HG03060 (cell line): Measurements from ENCODE around the gene GPR37.

Source experiments
- ATAC-seq: cut with Tn5 transposase; IDR thresholded peaks from one replicate; pipeline ENCODE4 v1.9.1; 2021; ENCODE audit warnings: low read depth, moderate number of reproducible peaks; ENCODE audit not compliant: unreplicated experiment

The GPR37 gene

DNA sequence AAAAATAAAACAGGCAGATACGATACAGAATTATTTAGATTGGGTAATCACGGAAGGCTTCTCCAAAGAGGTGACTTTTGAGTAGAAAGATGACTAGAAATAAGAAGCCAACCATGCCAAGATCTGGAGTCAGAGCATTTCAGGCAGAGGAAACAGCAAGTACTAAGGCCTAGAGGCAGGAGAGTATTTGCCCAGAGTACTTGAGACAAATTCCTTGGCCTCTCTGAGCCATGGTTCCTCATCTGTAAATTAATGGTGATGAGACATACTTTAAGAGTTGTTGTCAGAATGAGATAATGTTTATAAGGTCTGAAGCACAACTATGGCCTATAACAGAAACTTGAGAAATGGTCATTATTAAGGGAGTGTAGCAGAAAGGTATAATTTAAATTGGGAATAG lies 15.8 kb upstream of the GPR37 start:
- ATAC-seq: no peak

DNA sequence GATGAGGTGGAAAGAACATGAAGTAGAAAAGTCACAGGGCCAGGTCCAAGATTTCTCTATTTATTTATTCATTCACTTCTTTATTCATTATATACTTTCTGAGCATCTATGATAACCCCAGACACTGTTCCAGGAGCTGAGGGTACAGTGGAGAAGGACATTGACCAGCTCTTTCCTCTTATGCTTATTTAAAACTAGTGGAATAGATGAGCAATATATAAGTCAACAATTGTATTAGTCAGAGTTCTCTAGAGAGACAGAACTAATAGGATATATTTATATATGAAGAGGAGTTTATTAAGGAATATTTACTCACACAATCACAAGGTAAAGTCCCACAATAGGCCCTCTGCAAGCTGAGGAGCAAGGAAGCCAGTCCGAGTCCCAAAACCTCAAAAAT lies 15.0 kb upstream of the GPR37 start:
- no peak for ATAC-seq

DNA sequence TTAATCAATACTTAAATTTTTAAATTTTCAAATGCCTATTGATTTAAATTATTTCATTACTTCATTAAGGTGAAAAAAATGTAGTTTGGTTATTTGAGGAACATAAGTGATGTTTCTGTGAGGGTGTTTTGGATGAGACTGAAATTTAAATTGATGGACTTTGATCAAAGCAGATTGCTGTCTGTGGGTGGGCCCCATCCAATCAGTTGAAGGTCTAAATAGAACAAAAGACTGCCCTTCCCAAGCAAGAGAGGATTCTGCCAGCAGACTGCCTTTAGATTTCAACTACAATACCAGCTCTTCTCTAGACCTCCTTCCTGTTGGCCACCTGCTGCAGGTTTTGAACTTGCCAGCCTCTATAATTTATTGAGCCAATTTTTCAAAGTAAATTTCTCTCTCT lies 14.5 kb upstream of the GPR37 start:
- no peak for ATAC-seq

DNA sequence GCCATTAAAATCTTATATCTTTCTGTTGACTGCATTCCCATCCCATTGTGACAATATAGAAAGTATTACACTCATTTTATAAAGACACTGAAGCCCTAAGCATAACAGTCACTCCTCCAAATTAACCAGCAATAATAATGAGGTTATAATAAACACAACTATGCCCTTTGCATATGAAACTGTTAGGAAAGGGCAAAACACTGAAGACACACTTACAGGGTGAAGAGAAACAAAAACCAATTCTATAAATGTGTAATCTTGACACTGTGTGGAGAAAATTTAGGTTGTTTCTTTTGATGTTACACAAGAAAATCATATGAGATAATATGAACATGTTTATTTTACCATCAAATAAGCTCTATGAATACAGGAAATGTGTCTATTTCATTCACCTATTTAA lies 14.0 kb upstream of the GPR37 start:
- no peak for ATAC-seq

DNA sequence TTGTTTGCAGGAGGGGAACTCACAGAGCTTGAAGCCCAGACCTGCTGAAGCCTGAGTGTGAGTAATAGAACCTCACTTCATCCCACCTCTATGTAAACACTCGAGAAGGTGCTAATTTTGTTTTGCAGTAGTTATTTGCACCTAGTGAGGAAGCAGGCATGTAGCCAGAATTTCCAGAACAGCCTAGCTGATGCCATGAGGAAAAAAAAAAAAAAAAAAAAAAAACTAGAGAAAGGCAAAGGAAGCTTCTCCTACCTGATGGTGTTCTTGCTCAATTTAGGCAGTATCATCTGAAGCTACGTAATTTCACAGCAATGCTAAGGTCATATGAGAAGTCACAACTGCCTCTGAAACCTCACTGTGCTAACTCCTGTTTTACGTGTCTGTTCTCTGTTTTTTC lies 13.6 kb upstream of the GPR37 start:
- no peak for ATAC-seq

DNA sequence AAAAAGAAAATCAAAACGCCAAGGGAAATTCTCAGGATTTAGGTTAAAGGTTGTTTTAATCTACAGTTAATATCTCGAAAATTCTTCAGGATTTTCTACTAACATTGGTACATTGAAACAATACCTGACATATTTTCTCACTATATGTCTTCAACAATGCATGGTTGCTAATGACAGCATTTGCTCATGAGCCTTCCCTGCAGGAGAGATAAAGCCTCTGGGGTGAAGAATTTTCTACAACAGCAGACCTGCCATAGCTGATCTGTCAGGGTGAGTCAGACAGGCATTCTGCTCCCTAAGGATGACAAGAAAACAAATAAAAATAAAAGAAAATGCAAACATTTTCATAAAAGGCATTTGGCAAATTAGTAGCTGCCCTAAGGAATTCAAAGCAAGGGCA lies 11.7 kb upstream of the GPR37 start:
- no peak for ATAC-seq

DNA sequence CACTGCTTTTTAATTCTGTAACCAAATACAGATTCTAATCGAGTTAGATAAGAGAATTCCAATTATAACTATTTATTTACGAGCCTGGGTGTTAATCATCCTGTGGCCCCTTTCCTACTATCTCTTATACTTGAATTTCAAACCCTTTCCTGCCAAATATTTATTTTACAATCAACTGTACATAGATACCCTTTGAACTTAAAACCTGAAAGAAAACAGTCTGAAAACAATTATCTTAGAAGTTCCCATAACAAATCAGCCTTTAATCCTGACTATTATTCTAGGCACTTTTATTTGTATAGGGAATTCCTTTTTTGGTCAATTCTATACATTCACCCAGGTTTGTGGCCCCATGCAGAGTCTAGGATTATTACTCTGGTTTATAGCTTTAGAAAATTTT lies 10.6 kb upstream of the GPR37 start:
- no peak for ATAC-seq

DNA sequence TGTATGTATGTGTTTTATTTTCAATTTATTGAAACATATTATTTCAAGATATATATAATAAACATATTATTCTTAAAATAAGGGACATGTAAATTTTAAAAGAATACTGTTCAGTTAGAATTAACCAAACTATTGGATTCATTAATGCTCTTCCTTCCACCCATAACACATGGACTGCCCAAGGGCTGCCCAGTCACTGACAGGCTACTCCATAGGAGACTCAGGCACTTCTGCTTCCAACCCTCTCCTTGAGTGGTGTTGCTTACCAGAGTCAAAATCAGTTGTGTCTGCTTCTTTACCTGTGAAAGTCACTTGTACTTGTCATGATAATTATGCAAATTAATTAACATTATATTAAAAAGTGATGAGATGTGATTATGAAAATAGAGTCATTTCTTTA lies 9.8 kb upstream of the GPR37 start:
- no peak for ATAC-seq

DNA sequence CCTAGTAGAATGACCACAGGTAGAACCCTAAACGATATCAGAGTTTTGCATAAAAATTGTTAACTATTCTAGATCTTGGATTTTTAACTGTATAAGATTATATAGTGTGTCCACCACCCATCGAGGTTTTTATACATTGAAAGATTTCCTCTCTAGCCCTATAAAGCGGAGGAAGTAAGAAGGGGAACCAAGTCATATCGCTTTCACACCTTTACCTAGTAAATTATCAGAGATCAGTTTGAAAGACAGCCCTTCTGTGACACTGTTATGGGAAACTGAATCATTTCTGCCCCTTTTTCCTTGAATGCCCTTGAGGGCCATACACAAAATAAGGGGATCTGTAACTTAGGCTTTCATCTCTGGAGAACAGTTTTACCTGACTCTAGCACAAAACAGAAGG lies 8.3 kb upstream of the GPR37 start:
- ATAC-seq: no peak

DNA sequence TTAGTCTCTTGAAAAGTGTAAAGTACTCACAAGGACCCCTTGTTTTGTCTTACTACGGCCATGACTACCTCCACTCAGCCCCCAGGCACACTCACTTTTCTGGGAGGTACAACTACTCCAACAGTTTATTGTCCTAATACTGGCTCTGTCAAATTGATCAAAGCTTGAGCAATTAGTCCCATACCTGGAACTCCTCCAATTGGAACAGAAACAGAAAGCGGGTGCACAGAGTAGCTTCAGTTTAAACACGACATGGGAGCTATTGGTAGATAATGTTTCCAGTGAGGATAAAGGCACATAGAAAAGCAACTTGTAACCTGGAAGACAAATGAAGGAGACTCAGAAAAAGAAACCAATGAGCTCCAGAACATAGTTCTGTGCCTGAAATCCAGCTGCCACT lies 7.7 kb upstream of the GPR37 start:
- no peak for ATAC-seq

DNA sequence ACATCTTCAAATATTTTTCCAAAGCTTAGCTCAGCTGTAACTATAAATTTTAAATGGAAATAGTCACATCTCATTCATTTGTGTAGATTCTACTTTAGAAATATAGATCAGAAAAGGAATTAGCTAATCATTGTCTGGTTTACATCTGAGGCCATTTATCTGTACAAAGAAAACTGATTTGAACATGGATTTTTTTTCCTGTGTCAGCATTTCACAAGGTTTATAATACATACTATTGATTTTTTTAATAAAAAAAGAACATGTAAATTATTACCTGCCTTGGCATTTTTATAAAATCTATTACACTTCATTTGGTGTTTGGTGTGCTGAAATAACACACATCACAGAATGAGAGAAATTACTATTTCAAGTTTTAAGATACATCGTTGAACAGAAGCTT lies 3.5 kb upstream of the GPR37 start:
- ATAC-seq: no peak

DNA sequence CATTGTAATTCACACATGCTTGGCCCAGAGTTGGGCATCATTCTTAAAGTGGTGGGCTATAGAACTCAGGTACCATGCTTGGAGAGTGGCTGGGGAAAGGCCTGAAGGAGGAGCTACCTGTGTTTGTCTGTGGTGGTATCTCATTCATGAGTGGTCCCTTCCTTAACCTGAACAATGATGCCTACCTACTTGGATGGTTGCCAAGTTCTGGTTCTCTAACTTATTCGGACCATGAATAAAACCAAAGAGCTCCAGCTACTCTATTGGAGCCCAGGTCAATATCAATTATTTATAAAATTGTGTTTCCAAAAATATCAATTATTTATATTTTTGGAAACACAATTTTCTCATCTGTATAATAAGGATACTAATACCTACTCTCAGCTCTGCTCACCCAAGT lies 2.9 kb upstream of the GPR37 start:
- no peak for ATAC-seq

DNA sequence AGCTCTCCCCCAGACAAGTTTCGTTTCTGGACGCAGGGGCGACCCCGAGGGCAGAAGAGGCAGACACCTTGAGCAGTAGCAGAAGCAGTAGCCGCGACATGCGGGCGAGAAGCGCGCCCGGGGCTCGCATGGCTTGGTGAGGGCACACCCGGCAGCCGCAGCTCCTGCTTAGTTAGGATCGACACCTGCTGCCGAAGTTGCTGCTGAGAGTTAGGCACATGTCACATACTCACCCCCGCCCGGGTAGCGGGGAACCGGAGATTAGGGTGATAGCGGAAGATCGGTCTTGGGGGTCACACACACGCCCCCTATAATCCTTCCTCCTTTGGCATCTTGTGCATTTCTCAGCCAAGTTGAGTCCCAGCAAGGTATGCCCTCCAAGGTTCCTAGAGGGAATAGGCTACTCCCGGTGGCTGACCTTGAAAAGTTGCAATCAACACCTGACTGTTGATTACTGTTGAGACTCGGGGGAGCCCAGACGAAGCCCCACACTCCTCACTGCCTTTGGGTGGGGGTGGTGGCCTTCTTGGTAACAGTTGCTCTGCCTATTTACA lies 668 bp downstream of the GPR37 start:
- ATAC-seq: no peak

DNA sequence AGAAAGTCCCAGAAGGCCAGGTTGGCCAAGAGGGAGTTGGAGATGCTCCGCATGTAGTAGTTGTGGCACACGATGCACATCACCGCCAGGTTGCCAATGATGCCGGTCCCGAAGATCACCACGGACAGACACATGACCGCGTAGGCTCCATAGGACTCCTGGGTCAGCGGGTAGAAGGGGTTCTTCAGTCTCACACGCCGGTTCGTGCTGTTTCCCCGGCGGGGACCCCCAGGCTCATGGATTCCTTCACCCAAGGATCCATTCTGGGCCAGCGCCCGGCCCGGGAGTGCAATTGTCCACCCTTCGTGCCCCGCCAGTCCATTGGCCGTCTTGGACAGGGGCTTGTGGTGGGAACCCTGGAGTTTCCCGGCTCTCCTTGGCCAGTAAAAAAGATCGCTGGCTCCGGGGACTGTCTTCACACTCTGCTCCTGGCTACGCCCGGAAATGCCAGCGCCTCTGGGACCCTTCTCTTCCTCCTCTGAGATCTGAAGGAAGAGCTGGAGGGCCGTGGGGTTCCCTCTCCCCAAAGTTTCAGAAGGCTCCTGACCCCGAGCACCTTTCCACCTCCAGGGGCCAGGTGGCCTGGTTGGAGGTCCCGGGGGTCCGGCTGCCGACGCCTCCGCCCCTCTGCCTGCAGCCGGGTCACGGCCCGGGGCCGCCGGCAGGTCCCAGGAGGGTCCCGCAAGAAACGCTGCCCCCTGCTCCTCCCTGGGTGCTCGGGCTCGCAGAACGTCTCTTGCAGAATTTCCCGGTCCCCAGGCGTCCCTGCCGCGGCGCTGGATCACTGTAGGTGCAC lies 1.3 kb downstream of the GPR37 start:
- no peak for ATAC-seq

DNA sequence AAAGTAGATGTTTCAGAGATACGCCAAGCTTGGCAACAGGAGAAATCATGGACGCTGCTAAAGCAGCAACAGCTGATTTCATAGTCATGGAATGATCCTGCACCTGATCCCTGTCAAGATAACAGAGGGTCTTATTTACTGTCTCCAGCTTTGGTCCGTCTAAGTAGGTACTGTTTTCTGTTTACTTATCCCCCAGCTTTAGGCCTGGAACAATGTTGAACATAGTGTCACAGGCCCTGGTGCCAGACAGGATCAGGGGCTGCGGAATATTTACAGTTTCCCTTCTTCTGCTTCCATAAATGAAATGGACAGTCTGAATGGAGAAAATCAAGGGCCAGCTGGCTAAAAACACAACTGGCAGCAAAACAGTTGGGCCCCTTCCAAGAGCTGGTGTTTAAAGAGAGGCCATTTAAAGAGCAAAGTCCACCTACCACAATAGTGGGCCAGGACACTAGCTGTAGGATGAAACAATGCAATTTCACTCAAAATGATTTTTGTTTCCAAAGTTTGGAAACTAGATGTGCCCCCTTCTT lies 2.9 kb downstream of the GPR37 start:
- no peak for ATAC-seq

DNA sequence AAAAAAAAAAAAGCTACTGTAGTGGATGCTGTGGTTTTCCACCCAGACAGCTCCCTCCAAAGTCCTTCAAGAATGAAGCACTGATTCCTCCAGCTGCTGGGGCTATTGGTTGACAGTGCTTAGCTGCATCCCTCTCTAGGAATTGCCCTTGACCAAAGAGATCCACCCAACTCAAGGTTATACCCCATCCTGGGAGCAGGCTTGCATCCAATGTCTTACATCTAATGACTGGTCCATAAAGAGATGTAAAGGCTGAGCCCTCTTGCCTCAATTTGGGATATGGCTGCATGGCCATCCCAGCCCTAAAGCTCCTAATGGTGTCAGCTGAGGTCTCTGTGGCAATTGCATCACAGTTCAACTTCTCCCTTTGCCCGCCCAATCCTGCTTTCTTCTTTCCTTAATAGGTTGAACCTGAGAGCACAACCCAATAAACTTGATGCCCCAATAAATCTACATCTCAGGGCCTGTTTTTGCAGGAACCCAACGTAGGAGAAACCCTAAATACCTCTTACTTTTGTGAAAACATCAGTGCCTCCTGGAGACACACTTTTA lies 4.4 kb downstream of the GPR37 start:
- no peak for ATAC-seq

DNA sequence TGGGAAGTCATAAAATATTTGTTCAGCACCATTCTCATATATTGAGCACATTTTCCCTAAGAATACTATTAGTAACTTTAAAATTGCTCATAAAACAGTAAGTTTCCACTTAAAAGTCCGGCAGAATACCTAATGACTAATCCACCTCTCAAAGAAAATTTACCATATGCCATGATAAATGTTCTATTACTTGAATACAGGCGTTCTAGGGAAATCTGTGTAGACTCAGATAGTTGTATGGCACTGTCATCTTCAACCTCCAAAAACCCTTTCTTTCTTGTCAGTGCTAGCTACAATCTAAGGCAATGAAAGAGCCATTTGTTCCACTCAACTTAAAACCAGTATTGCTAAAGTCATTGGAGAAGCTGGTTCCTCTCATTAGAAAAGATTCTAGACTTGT lies 7.3 kb downstream of the GPR37 start:
- no peak for ATAC-seq

DNA sequence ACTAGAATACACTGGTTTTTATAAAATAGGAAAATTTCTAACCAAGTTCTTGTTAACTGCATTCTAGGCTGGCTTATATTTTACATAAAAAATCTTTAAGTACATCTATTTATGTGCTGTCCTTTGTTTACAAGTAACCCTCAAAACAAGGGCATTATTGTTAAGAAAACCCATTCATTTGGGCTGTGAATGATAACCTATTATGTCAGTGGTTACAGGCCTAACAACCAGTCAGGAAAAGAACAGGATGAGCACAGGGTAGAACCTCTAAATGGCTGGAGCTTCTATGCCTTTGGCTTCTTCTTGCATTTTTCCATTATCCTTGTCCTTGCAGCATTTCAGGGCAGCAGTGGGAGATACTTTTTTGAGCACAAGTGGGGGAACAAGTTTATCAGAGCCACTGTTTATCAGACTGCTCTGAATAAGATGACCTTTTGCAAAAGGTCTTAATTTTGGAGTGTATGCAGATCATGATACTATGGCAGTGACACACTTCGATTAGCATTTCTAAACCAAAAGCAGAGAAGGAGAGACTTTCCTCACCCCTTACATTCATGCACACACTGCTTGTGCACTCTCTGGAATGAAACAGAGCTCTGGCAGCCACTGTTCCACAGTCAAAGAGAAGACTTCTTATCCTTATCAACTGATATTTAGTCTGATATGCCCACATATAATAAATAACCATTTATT lies 10.9 kb downstream of the GPR37 start:
- ATAC-seq: no peak

DNA sequence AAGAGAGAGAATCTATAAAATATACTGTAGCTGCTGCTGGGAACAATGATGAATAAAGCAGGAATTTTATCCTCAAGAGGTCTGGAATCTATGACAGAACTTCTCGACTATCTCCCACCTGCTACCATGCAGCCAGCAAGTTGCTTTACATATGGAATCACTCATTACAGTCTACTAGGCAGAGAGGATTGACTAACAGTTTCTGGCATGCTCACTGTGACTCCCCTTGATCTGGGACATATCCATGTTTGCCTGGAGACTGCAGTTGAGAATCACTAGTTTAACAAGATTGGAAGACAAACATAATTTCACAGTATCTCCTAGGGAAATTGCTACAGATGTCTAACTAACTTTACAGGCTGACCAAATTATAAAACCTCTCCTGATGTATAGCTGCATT lies 13.3 kb downstream of the GPR37 start:
- no peak for ATAC-seq

DNA sequence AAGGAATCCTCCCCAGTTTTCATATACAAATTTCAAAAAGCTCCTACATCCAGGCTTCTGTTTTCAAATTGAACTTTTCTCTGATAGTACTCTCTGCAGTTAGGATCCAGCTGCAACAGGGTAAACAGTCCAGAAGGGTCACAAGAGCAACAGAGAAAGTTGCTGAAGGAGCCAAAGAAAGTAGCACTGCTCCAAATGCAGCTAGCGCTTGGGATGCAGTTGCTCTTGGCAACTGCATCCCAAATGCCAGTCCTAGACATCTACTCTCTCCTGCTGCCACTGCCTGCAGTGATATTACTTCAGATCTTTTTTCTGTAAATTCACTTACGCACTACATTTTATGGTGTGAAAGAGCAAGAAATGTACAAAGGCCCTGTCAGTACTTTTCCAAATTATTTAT lies 14.6 kb downstream of the GPR37 start:
- ATAC-seq: no peak

DNA sequence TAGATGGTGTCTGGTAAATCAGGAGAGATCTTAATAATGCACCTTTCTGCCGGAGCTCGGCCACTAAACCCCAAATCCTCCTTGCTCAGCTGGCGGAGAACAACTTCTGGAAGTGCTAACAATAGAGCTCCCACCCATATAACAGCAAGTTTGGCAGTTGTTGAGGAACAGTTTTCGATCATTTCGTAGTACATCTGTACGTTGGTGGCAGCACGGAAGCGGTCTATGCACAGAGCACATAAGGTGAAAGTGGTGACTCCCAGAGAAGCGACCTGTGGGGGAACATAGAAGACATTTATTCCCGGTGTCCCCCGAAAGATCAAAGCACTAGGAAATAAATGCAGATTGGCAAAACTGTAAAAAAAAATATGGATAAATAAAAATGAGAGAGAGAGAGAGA lies 18.5 kb downstream of the GPR37 start:
- ATAC-seq: no peak

DNA sequence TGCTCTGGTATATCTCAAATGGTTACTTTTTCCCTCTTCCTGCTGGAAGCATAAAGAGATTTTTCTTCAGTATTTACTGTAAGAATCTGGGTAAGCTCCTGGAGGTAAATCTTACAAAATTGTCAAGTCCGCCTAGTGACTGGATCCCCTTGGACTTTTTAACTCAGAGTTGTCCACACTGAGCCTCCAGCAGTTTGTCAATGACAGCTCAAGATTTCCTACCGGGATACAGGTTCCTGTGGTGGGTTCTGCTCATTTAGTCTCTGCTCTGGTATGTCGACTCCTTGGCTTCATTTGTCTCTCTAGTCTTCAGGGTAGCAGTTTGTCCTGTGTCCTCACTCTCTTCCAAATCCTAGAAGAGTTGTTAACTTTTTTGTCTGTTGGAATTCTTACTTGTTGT lies 27.0 kb downstream of the GPR37 start:
- no peak for ATAC-seq
